ENCODE measurements around the gene IQCH. TPM values are rescaled to one million over a fixed set of nuclear protein-coding genes. Genes with fewer than 3 reads are reported as not detected.
A peak's percentile ranks its signal among the peaks of the same experiment; 100 is the strongest.

Gene IQCH
- polyA plus RNA-seq, 2 of the 4 experiments (the other 2 are of a cell fraction), result 1.5 to 3.8 TPM

GRCh38 chr15:67461735-67462134, 207.1 kb downstream of the IQCH start:
- no peak for FAIRE-seq
- Histone ChIP-seq H3K9me3 (no peaks in the 10 kb centered on the region), H3K4me2 (no peak overlapping the region), H3K4me3 (no peak overlapping the region), H3K27ac (no peak overlapping the region), H3K4me1 (no peaks in the 10 kb centered on the region)
- CTCF ChIA-PET, result interaction anchor here (0.8 to 2.2 kb wide), 3 partner anchors 21 to 374 kb away, joined by 3 to 10 read pairs (median 9); no protein-coding TSS in a partner anchor
- no peak for DNase-seq (ENCODE audit: low read depth in 1 of 2, low spot score in 1 of 2)
- TF ChIP-seq BHLHE40 (IDR thresholded peaks at IDR 0.05; ENCODE audit: low read depth, low read length) (no peak), TFCP2L1 (CRISPR knock-in tag; IDR thresholded peaks at IDR 0.05) (no peak), MAFK (IDR thresholded peaks at IDR 0.05; ENCODE audit: partially characterized antibody) (peak; percentile 72), EHF (CRISPR knock-in tag; IDR thresholded peaks at IDR 0.05) (no peak), HOXA7 (CRISPR knock-in tag; IDR thresholded peaks at IDR 0.05) (no peak), CBX2 (IDR thresholded peaks at IDR 0.05; ENCODE audit: borderline replicate concordance, low read depth) (no peak), EHMT2 (IDR thresholded peaks at IDR 0.05; ENCODE audit: low read depth) (no peak), RAD21 (conservative IDR thresholded peaks at IDR 0.05 in 1 of 2, IDR thresholded peaks at IDR 0.05 in 1 of 2) (no peak)
- WGBS (ENCODE audit: missing lambda C conversion rate), result 95% methylated on average over 6 of the region's 6 CpGs
- no peak for ATAC-seq
- POLR2A ChIA-PET, result no interaction called here

- no peak overlapping the region for H3K4me3 ChIP-seq
- peak; percentile 49 for FAIRE-seq
- no peak overlapping the region for H3K4me2 ChIP-seq
- H3K4me1 ChIP-seq, result no peaks in the 10 kb centered on the region
- CTCF ChIA-PET, result interaction anchor here (2.0 to 2.2 kb wide), 2 partner anchors 370 to 373 kb away, joined by 9 to 10 read pairs; no protein-coding TSS in a partner anchor
- H3K27ac ChIP-seq, result no peak overlapping the region
- DNase-seq (ENCODE audit: low read depth in 1 of 2, low spot score in 1 of 2), result no peak
- ATAC-seq, result no peak
- H3K9me3 ChIP-seq, result no peaks in the 10 kb centered on the region
- no peak for TF ChIP-seq BHLHE40 (IDR thresholded peaks at IDR 0.05; ENCODE audit: low read depth, low read length)
- no peak for TF ChIP-seq NFE2L2 (conservative IDR thresholded peaks at IDR 0.05; ENCODE audit: low read length)
- TF ChIP-seq ATOH8 (CRISPR knock-in tag; IDR thresholded peaks at IDR 0.05; ENCODE audit: low read depth), result no peak
- no peak for TF ChIP-seq HEYL (CRISPR knock-in tag; IDR thresholded peaks at IDR 0.05)
- TF ChIP-seq RNF2 (IDR thresholded peaks at IDR 0.05; ENCODE audit: borderline replicate concordance, low read depth), result no peak
- no peak for TF ChIP-seq EHF (CRISPR knock-in tag; IDR thresholded peaks at IDR 0.05)
- TF ChIP-seq GATA3 (IDR thresholded peaks at IDR 0.05; ENCODE audit: borderline replicate concordance), result no peak
- TF ChIP-seq RCOR1 (IDR thresholded peaks at IDR 0.05; ENCODE audit: low read depth, low read length), result no peak
- 95% methylated on average over 3 of the region's 3 CpGs for WGBS (ENCODE audit: missing lambda C conversion rate)
- POLR2A ChIA-PET, result no interaction called here
Observed at GRCh38 chr15:67462875-67463274, 208.3 kb downstream of the IQCH start.

GRCh38 chr15:67463488-67463887, 208.9 kb downstream of the IQCH start:
- DNase-seq (ENCODE audit: low read depth in 1 of 2, low spot score in 1 of 2), result no peak
- no peak for ATAC-seq
- H3K27ac ChIP-seq, result no peak overlapping the region
- no peak for FAIRE-seq
- no peak overlapping the region for H3K4me2 ChIP-seq
- TF ChIP-seq MYC (IDR thresholded peaks at IDR 0.05; ENCODE audit: borderline replicate concordance, low read length) (no peak), TP53 (CRISPR knock-in tag; IDR thresholded peaks at IDR 0.05) (no peak), CHD4 (IDR thresholded peaks at IDR 0.05; ENCODE audit: borderline replicate concordance) (no peak), FOSB (CRISPR knock-in tag; IDR thresholded peaks at IDR 0.05) (no peak), ZFP36 (IDR thresholded peaks at IDR 0.05; ENCODE audit: borderline replicate concordance, partially characterized antibody) (no peak), POLR2A (IDR thresholded peaks at IDR 0.05; ENCODE audit: low read length) (no peak)
- POLR2A ChIA-PET, result no interaction called here
- no peaks in the 10 kb centered on the region for H3K9me3 ChIP-seq
- no peak overlapping the region for H3K4me3 ChIP-seq
- CTCF ChIA-PET, result interaction anchor here (2.0 kb wide), 1 partner anchor 373 kb away, joined by 9 read pairs; no protein-coding TSS in a partner anchor
- H3K4me1 ChIP-seq, result no peaks in the 10 kb centered on the region

GRCh38 chr15:67465196-67465952, 210.8 kb downstream of the IQCH start:
- no peak for FAIRE-seq
- TF ChIP-seq TFCP2L1 (CRISPR knock-in tag; IDR thresholded peaks at IDR 0.05), result no peak
- no peak for TF ChIP-seq CBX8 (IDR thresholded peaks at IDR 0.05)
- Histone ChIP-seq H3K9me3 (no peaks in the 10 kb centered on the region), H3K27ac (no peak overlapping the region), H3K4me3 (no peak overlapping the region), H3K4me1 (no peaks in the 10 kb centered on the region), H3K4me2 (no peak overlapping the region)
- POLR2A ChIA-PET, result no interaction called here
- DNase-seq (ENCODE audit: low read depth in 1 of 2, low spot score in 1 of 2), result no peak
- ATAC-seq, result no peak
- 79% methylated on average over 12 of the region's 12 CpGs for WGBS (ENCODE audit: missing lambda C conversion rate)
- CTCF ChIA-PET, result interaction anchor here (0.6 to 5.6 kb wide), 7 partner anchors 8 to 372 kb away, joined by 3 to 48 read pairs (median 4); no protein-coding TSS in a partner anchor

Data from A549 (cell line).